Stimulated activated naive CD8-positive, alpha-beta T cell treated with anti-CD3 and anti-CD28 coated beads, Interleukin-15, Interleukin-2, amounts not matched to agents 100 ng/mL and 50 ng/mL, for 24 hours (primary cell): ENCODE data around the gene AHSA1.
"Not testable (repeated sequence)": the region's sequence is repeated elsewhere in the genome, so short reads cannot be mapped to it uniquely, and the experiment has no call there.

Experiments
- H3K27ac Mint-ChIP-seq: one replicate; pipeline ENCODE4 v1.8.0; 2021; ENCODE audit warnings: mild to moderate bottlenecking, mixed read lengths
- H3K27me3 Mint-ChIP-seq: one replicate; pipeline ENCODE4 v1.8.0; 2021; ENCODE audit warnings: mixed read lengths
- H3K36me3 Mint-ChIP-seq: one replicate; pipeline ENCODE4 v1.8.0; 2021; ENCODE audit warnings: low read depth, mixed read lengths
- H3K4me1 Mint-ChIP-seq: one replicate; pipeline ENCODE4 v1.8.0; 2021; ENCODE audit warnings: low read depth, mixed read lengths
- H3K4me3 Mint-ChIP-seq: one replicate; pipeline ENCODE4 v1.8.0; 2021; ENCODE audit warnings: mild to moderate bottlenecking, mixed read lengths
- H3K9me3 Mint-ChIP-seq: one replicate; pipeline ENCODE4 v1.8.0; 2021; ENCODE audit warnings: mixed read lengths

Gene AHSA1

GRCh38 chr14:77457522-77458248 is at the start of gene AHSA1, which contains the start of gene VIPAS39:
AHSA1 (plus strand) TSS chr14:77458093; CDS start chr14:77458190, 97 bp downstream.
VIPAS39 (minus strand) TSS chr14:77457601; CDS start chr14:77454102, 3,499 bp downstream.
- Mint-ChIP-seq H3K4me1 (peaks cover 49% of the 10 kb centered on the region), H3K27me3 (no peaks in the 10 kb centered on the region), H3K27ac (peak within 1 kb of the TSS; percentile 100), H3K9me3 (no peaks in the 10 kb centered on the region), H3K4me3 (peak within 1 kb of the TSS; percentile 99), H3K36me3 (peaks cover 49% of the 10 kb centered on the region)

DNA sequence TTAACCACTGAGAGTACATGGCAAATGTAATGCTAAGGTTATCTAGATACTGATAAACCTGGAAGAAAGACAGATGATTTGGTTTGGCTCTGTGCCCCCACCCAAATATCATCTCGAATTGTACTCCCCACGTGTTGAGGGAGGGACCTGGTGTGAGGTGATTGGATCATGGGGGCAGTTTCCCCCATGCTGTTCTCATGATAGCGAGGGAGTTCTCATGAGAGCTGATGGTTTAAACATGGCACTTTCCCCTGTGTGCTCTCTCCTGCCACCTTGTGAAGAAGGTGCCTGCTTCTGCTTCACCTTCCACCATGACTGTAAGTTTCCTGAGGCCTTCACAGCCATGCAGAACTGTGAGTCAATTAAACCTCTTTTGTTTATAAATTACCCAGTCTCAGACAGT is 48.8 kb upstream of the AHSA1 start:
- Mint-ChIP-seq H3K4me1 (peaks cover 15% of the 10 kb centered on the region), H3K9me3 (no peaks in the 10 kb centered on the region)

DNA sequence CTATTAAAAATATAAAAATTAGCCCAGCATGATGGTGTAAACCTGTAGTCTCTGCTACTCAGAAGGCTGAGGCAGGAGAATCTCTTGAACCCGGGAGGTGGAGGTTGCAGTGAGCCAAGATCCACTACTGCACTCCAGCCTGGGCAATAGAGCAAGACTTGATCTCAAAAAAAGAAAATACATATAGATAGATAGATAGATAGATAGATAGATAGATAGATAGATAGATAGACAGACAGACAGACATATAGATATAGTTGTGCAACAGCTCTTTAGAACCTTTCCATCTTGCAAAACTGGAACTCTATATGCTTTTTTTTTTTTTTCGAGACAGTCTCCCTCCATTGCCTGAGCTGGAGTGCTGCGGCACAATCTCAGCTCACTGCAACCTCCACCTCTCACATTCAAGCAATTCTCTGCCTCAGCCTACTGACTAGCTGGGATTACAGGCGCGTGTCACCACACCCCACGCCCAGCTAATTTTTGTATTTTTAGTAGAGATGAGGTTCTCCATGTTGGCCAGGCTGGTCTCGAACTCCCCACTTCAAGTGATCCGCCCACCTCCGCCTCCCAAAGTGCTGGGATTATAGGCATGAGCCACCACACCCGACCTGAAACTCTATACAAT is 42.4 kb upstream of the AHSA1 start:
- not testable (repeated sequence) for H3K27ac Mint-ChIP-seq, H3K27me3 Mint-ChIP-seq, H3K4me3 Mint-ChIP-seq, H3K4me1 Mint-ChIP-seq
- Mint-ChIP-seq H3K9me3 (peaks cover 21% of the 10 kb centered on the region), H3K36me3 (peaks cover 13% of the 10 kb centered on the region)

More for the DNA sequence above, 48.8 kb upstream of the AHSA1 start:
- H3K27ac Mint-ChIP-seq = no peak overlapping the region
- H3K4me3 Mint-ChIP-seq = no peak overlapping the region
- H3K36me3 Mint-ChIP-seq = no peaks in the 10 kb centered on the region
- H3K27me3 Mint-ChIP-seq = no peaks in the 10 kb centered on the region

DNA sequence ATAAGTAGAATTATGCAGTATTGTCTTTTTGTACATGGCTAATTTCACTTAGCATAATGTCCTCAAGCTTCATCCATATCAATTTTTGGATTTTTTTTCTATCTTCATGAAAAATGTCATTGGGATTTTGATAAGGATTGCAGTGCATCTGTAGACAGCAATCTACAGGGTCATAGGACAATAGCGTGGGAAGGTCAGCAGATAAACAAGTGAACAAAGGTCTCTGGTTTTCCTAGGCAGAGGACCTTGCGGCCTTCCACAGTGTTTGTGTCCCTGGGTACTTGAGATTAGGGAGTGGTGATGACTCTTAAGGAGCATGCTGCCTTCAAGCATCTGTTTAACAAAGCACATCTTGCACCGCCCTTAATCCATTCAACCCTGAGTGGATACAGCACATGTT is 41.8 kb upstream of the AHSA1 start:
- H3K9me3 Mint-ChIP-seq = peaks cover 21% of the 10 kb centered on the region
- H3K4me1 Mint-ChIP-seq, H3K4me3 Mint-ChIP-seq, H3K27me3 Mint-ChIP-seq, H3K27ac Mint-ChIP-seq: not testable (repeated sequence)
- peaks cover 15% of the 10 kb centered on the region for H3K36me3 Mint-ChIP-seq

DNA sequence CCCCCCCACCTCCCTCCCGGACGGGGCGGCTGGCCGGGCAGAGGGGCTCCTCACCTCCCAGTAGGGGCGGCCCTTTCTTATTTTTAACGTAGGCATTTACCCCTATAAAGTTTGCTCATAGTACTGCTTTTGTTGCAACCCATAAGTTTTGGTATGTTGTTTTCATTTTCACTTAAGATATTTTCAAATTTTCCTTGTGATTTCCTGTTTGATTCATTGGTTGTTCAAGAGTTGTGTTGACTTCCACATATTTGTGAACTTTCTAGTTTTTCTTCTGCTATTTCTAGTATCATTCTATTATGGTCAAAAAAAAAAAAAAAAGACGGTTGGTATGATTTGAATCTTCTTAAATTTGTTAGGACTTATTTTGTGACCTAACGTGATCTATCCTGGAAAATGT is 41.1 kb upstream of the AHSA1 start:
- no peak overlapping the region for H3K27ac Mint-ChIP-seq
- no peaks in the 10 kb centered on the region for H3K4me1 Mint-ChIP-seq
- H3K36me3 Mint-ChIP-seq = peaks cover 22% of the 10 kb centered on the region
- H3K27me3 Mint-ChIP-seq = no peaks in the 10 kb centered on the region
- peaks cover 21% of the 10 kb centered on the region for H3K9me3 Mint-ChIP-seq
- H3K4me3 Mint-ChIP-seq = no peak overlapping the region

DNA sequence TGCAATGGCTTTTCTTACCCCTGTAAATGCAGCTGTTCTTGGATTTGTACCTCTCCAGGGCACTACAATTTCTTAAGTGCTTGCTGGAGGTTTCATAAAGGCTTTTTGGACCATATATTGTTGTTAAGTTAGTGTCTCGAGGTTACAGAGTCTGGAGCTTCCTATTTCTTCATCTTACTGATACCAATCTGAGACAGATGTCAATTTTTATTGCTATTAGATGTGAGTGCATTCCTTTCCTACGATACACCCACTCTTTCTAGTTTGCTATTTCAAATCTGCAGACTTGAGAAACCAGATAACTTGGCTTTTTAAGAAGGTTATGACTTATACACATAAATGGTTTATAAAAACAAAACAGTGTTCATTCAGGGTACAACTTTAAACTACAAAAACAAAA is 36.7 kb upstream of the AHSA1 start:
- no peak overlapping the region for H3K4me3 Mint-ChIP-seq
- H3K36me3 Mint-ChIP-seq = peaks cover 59% of the 10 kb centered on the region
- peaks cover 21% of the 10 kb centered on the region for H3K9me3 Mint-ChIP-seq
- H3K27ac Mint-ChIP-seq = no peak overlapping the region
- no peaks in the 10 kb centered on the region for H3K27me3 Mint-ChIP-seq
- H3K4me1 Mint-ChIP-seq = no peaks in the 10 kb centered on the region

- Mint-ChIP-seq H3K27me3 (no peaks in the 10 kb centered on the region), H3K4me3 (no peak within 1 kb of the TSS), H3K36me3 (peaks cover 81% of the 10 kb centered on the region), H3K4me1 (no peaks in the 10 kb centered on the region), H3K27ac (no peak within 1 kb of the TSS), H3K9me3 (peaks cover 11% of the 10 kb centered on the region)
These were observed 34.5 kb upstream of the AHSA1 start, which contains the start of gene NOXRED1 for GRCh38 chr14:77423423-77423822. NOXRED1 (minus strand) TSS chr14:77423523; CDS start chr14:77422889, 634 bp downstream.

- Mint-ChIP-seq H3K4me3 (no peak overlapping the region), H3K27me3 (no peaks in the 10 kb centered on the region), H3K4me1 (no peaks in the 10 kb centered on the region), H3K36me3 (peaks cover 86% of the 10 kb centered on the region), H3K9me3 (peaks cover 4% of the 10 kb centered on the region), H3K27ac (no peak overlapping the region)
These were observed 33.0 kb upstream of the AHSA1 start for GRCh38 chr14:77424862-77425261.

DNA sequence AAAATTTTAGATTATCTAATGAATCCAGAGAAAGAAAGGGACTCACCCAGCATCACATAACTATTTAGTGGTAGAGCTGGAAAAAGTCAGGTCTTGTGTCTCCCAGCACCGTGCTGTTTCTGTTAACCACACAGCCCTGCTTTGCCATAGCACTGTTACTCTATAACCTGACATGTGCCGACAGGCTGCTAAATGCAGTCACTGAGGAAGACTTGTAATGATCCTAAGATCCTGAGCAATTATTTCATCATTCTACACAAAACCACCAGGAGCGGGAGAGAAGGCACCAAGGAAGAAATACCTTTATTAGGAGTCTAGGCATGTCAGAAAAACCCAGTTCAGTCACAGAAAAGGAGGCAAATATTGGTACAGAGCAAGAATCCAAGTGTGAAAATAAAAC is 31.5 kb upstream of the AHSA1 start:
- Mint-ChIP-seq H3K27ac (no peak overlapping the region), H3K9me3 (no peaks in the 10 kb centered on the region), H3K4me1 (no peaks in the 10 kb centered on the region), H3K4me3 (no peak overlapping the region), H3K27me3 (no peaks in the 10 kb centered on the region), H3K36me3 (peaks cover 81% of the 10 kb centered on the region)

GRCh38 chr14:77436042-77436441 is 21.9 kb upstream of the AHSA1 start:
- Mint-ChIP-seq H3K36me3 (peaks cover 47% of the 10 kb centered on the region), H3K27ac (no peak overlapping the region), H3K27me3 (no peaks in the 10 kb centered on the region), H3K9me3 (no peaks in the 10 kb centered on the region), H3K4me1 (no peaks in the 10 kb centered on the region), H3K4me3 (no peak overlapping the region)

GRCh38 chr14:77438596-77438995 is 19.3 kb upstream of the AHSA1 start:
- H3K36me3 Mint-ChIP-seq = peaks cover 58% of the 10 kb centered on the region

GRCh38 chr14:77439861-77440260 is 18.0 kb upstream of the AHSA1 start:
- Mint-ChIP-seq H3K4me3 (no peak overlapping the region), H3K9me3 (no peaks in the 10 kb centered on the region), H3K27me3 (no peaks in the 10 kb centered on the region), H3K36me3 (peaks cover 50% of the 10 kb centered on the region), H3K4me1 (no peaks in the 10 kb centered on the region), H3K27ac (no peak overlapping the region)

More at GRCh38 chr14:77438596-77438995, 19.3 kb upstream of the AHSA1 start:
- no peak overlapping the region for H3K4me3 Mint-ChIP-seq
- no peak overlapping the region for H3K27ac Mint-ChIP-seq
- no peaks in the 10 kb centered on the region for H3K9me3 Mint-ChIP-seq
- H3K27me3 Mint-ChIP-seq = no peaks in the 10 kb centered on the region
- no peaks in the 10 kb centered on the region for H3K4me1 Mint-ChIP-seq

DNA sequence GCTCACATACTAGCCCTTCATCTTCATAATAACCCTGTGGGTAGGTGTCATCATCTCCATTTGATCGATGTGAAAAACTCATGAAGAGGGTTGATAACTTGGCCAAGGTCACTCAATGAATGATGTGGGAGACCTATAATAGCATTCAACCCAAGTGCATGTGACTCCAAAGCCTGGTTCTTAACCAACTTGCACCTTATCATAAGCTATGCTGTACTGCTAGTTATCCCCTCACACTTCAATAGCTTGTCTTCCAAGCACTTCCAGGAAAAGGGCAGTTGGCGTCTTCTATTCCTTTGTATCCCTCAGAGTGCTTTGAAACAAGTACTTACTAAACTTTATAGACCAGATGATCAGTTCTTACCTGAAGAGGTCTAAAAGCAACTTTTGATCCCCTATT is 15.7 kb upstream of the AHSA1 start:
- Mint-ChIP-seq H3K36me3 (peaks cover 44% of the 10 kb centered on the region), H3K4me3 (no peak overlapping the region)

DNA sequence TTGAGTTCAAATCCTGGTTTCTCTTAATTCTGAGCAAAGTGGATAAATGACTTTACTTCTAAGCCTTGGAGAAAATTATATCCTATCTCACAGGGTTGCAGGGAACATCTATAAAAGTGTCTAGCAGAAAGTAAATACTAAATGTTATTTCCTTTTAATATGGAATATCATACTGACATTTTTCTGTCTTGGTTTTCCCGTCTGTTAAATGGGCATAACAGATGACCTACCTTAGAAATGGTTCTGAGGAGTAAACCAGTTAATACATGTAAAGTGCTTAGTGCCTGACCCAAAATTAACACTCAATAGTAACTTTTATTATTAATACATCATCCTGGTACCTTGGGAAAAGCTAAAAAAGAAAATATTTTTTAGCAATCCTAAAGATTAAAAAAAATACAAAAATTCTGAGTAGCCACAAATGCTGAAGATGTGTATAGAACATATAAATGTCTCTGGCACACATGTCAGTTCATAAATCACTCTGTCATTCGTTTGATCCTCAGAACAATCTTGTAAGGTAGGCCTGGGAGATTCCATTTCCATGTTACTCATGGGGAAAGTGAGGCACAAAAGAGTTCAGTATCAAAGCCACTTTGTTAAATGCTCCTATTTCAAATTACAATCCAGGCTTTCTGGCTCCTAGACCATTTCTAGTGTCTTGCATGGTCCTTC is 1.8 kb upstream of the AHSA1 start:
- Mint-ChIP-seq H3K36me3 (peaks cover 45% of the 10 kb centered on the region), H3K4me1 (peaks cover 39% of the 10 kb centered on the region), H3K27me3 (no peaks in the 10 kb centered on the region), H3K27ac (no peak overlapping the region), H3K9me3 (no peaks in the 10 kb centered on the region), H3K4me3 (peak overlapping the region; percentile 99)

More for the DNA sequence above, 15.7 kb upstream of the AHSA1 start:
- Mint-ChIP-seq H3K27me3 (no peaks in the 10 kb centered on the region), H3K9me3 (no peaks in the 10 kb centered on the region), H3K4me1 (no peaks in the 10 kb centered on the region), H3K27ac (no peak overlapping the region)

DNA sequence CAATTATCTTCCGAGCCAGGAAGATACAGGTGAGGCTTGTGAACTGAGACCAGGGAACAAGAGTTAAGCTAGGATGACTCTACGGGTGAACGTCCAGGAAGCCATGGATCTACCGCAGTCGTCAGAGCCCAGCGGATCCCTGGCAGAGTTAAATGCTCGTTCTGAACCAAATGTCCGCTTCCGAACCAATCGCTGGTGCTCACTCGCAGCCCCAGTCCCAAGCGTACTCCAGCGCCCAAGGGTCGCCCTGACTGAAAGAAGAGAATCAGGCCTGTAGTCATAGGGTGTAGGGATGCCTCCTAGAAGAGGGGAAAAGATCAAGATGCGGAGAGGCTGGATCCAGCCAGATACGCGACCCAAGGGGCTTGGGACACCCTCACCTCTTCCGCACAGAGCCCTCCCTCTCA is 775 bp upstream of the AHSA1 start:
- Mint-ChIP-seq H3K27ac (peak overlapping the region; percentile 100), H3K27me3 (no peaks in the 10 kb centered on the region), H3K36me3 (peaks cover 45% of the 10 kb centered on the region), H3K4me3 (peak overlapping the region; percentile 99), H3K4me1 (peaks cover 49% of the 10 kb centered on the region), H3K9me3 (no peaks in the 10 kb centered on the region)
